HS-27A (cell line): ENCODE data around the gene ZNF92.
A peak's percentile ranks its signal among the peaks of the same experiment; 100 is the strongest.
"Not testable (repeated sequence)": the region's sequence is repeated elsewhere in the genome, so short reads cannot be mapped to it uniquely, and the experiment has no call there.

Experiments
- DNase-seq: peaks from one replicate; pipeline ENCODE4 v3.0.0-alpha.2; 2012; ENCODE audit warnings: low read depth, missing footprints

The ZNF92 gene

DNA sequence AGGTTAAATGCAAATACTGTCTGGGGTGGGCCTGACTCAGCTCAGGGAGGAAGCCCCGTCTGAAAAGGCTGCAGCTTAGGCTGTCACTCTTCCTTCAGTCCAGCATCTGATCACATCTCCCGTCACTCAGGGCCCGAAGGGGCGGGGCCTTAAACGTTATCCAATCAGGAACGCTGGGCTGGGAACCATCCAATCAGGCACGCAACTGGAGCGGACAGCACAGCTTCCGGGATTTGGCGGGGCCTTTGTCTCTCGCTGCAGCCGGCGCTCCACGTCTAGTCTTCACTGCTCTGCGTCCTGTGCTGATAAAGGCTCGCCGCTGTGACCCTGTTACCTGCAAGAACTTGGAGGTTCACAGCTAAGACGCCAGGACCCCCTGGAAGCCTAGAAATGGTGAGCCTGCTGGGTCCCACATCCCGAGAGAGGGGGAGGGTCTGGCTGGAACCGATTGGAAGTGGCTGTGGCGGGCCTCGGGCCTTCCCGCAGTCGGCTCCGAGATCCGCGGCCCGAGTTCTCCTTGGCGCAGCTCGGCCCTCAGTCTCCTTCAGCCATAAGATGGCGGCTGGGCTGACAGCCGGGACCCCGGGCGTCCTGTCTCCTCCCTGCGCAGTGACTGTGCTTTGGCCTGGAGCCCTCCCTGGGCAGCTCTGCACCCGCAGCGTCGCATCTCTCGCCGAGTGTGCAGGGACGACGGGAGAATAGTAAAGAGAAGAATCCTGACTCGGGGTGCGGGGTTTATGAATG, at the start of gene ZNF92:
Gene ZNF92, plus strand, starts transcription at position 248 of the 744 bp plus-strand sequence. Its CDS starts 143 bp downstream, at position 391.
- peak; percentile 86 for DNase-seq

DNA sequence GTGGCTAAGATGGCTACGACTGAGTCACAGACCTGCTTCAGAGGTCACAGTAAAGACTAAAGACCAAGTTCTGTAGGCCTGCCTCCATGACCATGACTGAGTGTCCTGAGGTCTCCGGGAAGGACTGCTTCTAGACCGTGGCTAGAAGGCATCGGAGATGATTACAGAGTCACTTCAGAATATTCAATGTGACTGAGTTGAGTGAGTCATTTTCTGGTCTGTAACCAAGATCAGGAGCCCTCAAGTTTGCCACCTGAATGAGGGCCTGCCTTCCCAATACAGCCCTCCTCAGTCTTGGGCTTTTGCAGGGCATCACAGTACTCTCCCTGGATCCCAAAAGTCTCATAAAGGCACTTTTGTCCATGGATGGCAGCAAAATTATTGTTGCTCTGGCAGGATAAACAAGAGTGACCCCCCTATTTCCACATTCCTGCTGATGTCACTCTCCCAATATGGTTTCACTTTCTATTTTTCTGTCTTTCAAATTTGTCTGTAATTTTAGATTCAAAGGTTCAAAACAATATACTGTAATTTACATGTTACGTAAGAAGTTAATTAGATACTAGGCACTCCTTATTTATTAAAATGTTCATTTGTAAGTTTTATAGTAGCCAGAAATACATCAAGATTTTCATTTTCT, 47.7 kb upstream of the ZNF92 start:
- no peak for DNase-seq

DNA sequence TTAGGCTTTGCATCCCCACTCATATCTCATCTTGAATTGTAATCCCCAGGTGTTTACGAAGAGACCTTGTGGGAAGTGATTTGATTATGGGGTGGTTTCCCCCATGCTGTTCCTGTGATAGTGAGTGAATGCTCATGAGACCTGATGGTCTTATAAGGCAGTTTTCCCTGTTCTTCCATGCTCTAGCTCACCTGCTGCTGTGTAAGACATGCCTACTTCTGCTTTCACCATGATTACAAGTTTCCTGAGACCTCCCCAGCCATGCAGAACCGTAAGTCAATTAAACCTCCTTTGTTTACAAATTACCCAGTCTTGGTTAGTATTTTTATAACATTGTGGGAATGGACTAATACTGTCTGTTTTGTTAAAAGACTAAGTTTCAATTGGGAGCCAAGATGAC, 35.3 kb upstream of the ZNF92 start:
- DNase-seq = no peak

DNA sequence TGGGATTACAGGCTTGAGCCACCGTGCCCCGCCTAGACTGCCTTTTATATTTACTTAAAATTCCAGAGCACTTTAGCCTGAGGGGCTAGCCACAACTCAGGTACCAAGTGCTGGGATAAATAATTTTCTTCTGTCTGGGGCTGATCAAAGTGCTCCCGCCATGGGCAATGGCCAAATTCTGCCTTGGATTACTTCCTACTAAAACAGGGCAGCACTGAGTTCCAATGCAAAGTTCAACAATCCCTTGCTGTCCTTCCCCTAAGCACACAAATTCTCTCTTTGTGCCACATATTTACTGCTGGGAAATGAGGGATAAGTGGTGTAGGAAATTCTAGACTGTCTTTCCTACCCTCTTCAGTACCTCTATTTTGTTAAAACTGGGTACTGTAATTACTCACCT, 34.4 kb upstream of the ZNF92 start:
- DNase-seq = no peak

DNA sequence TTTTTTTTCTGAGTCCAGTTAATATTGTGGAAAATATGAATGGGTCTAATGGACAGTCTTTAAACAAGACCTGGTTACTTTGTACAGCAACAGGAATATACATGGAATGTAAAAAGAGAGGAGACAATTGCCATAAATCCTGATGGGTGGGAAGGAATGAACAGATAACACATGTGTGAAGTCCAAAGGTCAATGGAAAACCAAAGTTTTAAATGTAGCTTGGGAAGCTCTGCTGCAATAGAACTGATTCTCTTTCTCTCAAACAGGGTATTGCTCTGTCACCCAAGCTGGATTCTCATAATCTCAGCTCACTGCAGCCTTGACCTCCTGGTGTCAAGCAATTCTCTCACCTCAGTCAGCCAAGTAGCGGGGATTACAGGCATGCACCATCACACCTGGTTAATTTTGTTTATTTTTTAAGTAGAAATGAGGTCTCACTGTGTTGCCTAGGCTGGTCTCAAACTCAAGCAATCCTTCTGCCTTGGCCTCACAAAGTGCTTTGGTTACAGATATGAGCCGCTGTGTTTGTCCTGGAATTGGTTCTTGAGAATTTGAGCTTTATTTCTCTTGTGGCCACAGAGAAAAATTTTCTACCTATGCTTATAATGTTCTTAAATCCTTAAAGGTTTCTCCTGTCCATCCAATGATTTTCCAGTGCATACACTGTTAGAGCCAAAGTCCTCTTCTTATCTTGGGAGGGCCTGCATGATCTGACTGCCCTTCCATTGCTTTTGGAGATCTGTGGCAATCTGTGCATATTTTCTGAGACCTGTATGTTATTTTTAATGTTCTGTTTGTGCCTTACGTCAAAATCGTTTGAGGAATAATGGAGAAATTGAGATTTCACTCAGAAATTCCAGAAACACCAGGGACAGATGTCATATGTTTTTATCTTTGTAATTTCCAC, 30.7 kb upstream of the ZNF92 start:
- DNase-seq = no peak

DNA sequence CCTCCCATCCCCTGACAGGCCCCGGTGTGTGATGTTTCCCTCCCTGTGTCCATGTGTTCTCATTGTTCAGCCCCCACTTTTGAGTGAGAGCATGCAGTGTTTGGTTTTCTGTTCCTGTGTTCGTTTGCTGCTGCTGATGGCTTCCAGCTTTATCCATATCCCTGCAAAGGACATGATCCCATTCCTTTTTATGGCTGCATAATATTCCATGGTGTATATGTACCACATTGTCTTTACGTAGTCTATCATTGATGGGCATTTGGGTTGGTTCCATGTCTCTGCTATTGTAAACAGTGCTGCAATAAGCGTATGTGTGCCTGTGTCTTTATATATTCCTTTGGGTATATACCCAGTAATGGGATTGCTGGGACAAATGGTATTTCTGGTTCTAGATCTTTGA, 29.1 kb upstream of the ZNF92 start:
- DNase-seq = not testable (repeated sequence)

DNA sequence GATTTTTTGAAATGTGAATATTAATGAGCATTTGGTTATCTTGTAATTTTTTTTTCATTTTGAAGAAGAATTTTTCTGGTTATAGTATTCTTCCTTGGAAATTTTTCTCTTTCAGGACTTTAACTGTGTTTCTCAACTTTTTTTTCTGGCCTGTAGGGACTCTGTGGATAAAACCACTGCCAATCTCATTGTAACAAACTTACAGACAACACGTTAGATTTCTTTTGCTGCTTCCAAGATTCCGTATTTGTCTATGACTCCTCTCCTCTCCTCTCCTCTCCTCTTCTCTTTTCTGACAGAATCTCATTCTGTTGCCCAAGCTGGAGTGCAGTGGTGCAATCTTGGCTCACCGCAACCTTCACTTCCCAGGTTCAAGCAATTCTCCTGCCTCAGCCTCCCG, 19.4 kb upstream of the ZNF92 start:
- DNase-seq = no peak

DNA sequence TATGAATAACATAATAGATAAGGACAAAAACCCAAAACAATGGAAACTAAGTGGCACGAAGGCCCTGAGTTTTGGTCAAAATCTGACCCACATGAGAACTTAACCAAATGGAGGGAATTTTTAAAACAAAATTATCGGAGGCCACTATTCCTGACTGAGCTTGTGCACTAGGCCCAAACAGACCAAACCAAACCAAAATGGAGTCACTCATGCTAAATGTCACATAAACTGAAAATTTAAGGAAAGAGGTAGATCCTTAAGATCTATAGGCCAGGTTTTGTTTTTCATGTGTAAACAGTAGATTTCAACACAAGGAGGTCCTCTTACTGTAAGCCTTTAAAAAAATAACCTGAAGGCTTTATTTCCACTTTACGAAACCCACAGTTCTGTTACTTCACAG, 3.8 kb upstream of the ZNF92 start:
- no peak for DNase-seq

DNA sequence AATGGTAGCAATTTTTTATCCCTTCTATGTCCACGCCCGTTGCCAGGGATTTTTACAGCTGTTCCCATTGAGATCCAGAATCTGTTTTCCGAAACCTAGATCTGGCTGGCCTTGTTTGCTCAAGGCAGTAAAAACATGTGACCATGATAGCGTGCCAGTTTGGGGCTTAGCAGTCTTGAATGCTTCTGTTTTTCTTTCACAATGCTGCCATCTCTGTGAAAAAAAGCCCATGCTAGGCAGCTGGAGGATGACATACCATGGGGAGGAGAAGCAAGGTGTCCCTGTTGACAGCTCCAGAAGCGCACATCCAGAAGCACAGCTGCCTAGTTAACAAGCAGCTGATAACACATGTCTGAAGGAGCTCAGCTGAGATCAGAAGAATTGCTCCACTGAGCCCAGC, 2.2 kb upstream of the ZNF92 start:
- DNase-seq = no peak

DNA sequence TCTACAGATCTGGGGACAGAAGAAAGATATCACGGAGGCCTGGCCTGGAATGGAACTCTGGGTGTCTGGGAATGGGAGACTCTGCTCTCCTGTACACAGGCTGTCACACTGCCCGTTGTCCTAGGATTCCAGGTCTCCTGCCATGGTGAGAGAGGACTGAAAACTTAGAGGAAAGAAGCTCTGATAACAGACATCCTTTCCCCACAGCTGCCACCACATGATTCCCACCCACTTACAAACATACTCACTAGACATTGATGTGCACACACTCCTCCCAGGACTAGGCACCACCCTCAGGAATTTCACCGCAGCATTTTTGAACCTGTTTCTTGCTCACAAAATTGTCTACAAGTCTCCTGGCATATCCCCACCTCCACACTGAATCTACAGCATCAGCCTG, 5.7 kb downstream of the ZNF92 start:
- no peak for DNase-seq

DNA sequence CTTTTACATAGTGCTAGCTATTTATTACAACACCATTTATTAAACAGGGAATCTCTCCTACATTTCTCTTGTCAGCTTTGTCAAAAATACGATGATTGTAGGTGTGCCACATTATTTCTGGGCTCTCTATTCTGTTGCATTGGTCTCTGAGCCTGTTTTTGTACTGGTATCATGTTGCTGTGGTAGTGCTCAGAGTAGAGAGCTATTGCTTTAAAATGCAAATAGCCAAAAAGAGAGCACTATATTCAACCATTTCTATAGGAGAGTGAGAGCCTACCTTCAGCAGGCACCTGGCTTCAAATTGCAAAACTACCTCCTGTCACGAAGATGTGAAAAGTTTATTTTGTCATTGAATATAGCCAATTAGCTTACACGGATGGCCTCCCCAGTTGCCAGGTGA, 8.1 kb downstream of the ZNF92 start:
- no peak for DNase-seq

DNA sequence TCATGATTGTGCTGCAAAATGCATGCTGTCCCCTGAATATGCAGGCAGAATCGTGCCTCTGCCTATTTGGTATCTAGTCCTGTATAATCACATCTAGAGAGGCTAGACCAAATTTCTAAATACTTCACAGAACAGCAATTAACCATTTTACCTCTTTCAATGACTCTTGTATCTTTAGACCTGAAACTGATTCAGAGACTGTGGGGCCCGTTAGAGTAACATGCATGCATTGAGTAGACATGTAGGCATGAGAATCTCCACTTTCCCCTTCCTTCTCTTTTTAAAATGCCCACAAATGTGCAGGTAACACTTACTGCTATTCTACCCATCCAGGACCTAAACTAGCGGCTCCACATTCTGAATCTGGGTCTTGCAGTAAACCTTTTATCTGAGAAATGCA, 8.8 kb downstream of the ZNF92 start:
- no peak for DNase-seq

DNA sequence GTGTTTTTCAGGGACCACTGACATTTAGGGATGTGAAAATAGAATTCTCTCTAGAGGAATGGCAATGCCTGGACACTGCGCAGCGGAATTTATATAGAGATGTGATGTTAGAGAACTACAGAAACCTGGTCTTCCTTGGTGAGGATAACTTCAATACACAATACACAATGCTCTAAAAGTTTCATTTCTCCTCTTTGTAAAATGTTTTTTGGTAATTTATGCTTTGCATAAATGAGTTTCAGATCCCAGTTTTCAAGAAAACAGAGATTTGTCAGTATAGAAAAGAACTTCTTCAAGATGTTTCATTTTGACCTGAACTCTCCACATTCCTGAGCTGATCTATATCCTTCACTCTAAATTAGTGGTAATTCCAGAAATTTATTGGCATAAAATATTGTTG, 14.2 kb downstream of the ZNF92 start:
- no peak for DNase-seq

DNA sequence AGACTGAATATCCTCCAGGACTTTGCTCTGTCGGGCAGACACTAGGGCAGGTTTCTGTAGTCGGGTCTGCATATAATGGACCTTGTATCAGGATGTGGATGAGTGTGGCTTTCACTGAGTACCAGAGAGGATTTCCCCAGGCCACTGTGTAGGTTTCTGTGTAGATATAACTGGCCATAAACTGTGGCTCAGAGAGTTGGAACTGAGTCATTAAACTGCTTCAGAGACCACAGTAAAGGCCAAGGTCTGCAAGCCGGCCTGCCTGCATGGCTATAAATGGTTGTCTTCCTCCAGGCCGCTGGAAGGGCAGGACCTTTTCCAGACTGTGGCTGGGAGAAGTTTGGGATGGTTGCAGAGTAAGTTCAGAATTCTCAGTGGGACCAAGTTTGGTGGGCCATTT, 16.9 kb downstream of the ZNF92 start:
- DNase-seq = no peak

DNA sequence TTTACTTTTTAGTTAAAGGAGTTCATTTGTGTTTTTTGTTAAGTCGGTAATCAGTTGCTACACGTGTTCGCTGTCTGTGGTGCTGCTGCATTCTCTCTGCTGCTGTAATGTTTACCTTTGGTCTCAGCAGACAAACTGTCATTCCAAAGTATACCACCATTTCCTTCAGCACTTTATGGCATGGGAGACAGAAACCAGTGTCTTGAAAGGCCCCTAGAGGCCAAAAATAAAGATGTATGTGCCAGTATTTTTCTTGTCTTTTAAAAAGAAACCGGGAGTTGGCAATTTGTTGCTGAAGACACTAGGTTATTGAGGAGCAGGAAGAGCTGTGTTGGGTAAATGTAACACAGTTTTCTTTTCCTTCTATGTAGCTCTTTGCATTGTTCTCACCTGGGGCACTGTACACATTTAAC, 24.1 kb downstream of the ZNF92 start:
- DNase-seq = no peak

DNA sequence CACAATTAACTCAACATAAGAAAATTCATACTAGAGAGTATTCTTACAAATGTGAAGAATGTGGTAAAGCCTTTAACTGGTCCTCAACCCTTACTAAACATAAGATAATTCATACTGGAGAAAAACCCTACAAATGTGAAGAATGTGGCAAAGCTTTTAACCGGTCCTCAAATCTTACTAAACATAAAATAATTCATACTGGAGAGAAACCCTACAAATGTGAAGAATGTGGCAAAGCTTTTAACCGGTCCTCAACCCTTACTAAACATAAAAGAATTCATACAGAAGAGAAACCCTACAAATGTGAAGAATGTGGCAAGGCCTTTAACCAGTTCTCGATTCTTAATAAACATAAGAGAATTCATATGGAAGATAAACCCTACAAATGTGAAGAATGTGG, 25.0 kb downstream of the ZNF92 start:
- peak; percentile 24 for DNase-seq

DNA sequence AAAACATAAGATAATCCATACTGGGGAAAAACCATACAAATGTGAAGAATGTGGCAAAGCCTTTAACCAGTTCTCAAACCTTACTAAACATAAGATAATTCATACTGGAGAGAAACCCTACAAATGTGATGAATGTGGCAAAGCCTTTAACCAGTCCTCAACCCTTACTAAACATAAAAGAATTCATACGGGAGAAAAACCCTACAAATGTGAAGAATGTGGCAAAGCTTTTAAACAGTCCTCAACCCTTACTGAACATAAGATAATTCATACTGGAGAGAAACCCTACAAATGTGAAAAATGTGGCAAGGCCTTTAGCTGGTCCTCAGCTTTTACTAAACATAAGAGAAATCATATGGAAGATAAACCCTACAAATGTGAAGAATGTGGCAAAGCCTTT, 25.4 kb downstream of the ZNF92 start:
- DNase-seq = peak; percentile 9

DNA sequence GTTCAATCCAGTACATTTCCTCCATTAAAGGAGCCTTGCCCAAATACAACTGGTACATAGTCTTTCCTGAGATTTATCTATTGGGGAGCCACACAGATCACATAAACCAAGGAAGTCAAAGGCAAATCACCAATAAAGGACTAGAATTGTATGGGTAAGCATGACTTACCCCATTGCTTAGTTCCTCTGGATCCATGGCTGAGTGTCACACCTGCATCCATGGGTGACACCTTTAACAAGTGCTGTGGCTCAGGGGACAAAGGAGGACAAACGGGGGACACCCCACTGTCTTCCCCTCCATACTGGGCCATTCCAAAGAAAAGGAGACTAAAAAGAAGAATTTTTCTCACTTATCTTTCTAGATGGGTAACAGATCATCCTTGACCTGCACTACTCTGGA, 30.4 kb downstream of the ZNF92 start:
- no peak for DNase-seq

DNA sequence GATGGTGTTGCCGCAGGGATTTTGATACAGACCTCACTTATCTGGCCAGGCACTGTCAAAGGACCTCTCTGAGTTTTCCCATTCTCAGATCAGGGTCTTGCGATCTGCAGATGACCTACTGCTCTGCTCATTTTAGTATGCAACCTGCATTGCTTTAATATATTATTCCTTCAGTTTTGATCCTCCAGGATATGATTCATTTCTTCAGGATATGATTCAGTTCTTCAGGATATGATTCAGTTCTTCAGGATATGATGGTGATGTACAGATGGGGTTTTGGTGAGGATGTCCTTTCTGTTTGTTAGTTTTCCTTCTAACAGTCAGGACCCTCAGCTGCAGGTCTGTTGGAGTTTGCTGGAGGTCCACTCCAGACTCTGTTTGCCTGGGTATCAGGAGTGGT, 33.1 kb downstream of the ZNF92 start:
- DNase-seq = not testable (repeated sequence)

DNA sequence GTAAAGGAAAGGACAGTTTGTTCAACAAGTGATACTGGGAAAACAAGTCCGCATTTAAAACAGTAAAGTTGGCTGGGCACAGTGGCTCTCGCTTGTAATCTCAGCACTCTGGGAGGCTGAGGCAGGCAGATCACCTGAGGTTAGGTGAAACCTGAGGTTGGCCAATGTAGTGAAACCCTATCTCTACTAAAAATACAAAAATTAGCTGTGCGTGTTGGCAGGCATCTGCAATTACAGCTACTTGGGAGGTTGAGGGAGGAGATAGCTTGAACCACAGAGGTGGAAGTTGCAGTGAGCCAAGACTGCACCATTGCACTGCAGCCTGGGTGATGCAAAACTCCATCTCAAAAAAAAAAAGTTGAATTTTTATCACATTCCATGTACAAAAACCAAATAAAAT, 35.7 kb downstream of the ZNF92 start:
- DNase-seq = no peak

DNA sequence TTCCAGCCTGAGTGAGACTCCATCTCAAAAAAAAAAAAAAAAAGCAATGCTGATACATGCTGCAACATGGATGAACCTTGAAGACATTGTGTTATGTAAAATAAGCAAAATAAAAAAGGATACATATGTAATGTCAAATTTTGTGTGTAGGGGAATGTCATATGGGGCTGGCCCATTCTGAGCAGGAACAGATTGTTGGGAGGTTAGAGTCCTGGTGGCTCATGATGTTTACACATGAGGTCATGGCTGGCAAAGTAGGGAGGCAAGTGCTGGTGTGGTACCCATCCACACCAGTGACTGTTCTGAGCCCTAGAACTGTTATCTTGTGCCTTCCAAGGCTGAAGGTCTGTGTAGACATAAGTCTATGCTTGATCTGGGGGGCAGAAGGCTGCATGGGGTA, 37.6 kb downstream of the ZNF92 start:
- DNase-seq = no peak

DNA sequence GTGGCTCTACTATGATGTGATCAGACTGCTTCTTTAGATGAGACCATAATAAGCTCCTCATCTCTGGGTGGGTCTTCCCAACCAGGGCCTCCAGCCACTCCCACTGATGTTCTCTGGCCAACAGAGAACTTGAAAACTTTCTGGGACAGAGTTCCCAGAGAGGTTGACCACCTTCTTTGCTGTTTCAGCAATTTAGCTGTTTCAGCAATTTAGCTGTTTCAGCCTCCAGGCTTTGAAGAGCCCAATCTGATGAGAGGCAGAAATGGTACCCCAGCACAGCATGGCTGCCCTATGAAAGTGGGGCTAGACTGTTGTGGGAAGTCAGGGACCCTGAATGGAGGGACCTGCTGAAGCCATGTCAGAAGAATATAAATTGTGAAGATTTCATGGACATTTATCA, 49.0 kb downstream of the ZNF92 start:
- DNase-seq = no peak

DNA sequence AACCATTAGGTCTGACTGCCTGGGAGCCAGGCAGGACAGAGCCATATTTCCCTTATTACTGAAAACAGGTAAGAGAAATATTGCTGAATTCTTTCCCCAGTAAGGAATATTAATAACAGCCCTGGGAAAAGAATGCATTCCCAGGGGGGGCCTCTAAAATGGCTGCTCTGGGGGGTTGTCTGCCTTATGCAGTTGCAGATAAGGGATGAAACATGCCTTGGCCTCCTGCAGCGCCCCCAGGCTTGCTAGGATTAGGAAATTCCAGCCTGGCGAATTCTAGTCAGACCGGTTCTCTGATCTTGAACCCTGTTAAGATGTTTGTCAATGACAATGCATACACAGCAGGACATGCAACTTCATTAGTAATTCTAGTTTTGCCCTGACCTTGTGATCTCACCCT, 49.6 kb downstream of the ZNF92 start:
- not testable (repeated sequence) for DNase-seq
